PC-9 (cell line): ENCODE results near the gene PRTG. TPM values are rescaled to one million over a fixed set of nuclear protein-coding genes. Genes with fewer than 3 reads are reported as not detected.

Experiments used
- BruUV-seq: library from RNA; stranded (reverse); fragments of 400-500 nt; replicated peaks from 2 replicates; lab custom pipeline; 2021; lab: Mats Ljungman, UMichigan
- CTCF ChIA-PET: fragments of 300-600 bp; sonication (Branson Sonifier 250); formaldehyde crosslinking; loops from one replicate; lab custom pipeline; 2022; ENCODE audit warnings: antibody characterized with exemption; lab: Charles Lee
- POLR2A ChIA-PET: fragments of 300-600 bp; sonication (Branson Sonifier 250); formaldehyde crosslinking; loops from one replicate; lab custom pipeline; 2022; ENCODE audit warnings: antibody characterized with exemption; ENCODE audit not compliant: unreplicated experiment; lab: Charles Lee
- DNase-seq, 2 experiments: peaks; one replicate each; pipeline versions ENCODE4 v3.0.0 to v3.0.0-alpha.2; 2015 to 2022; ENCODE audit warnings: mixed read lengths in 1 of 2
- H2AFZ ChIP-seq: fragments of 200-600 bp; sonication (generic); 2 replicates; pipeline ENCODE4 v1.8.1; 2017; ENCODE audit warnings: antibody characterized with exemption
- H3F3A ChIP-seq: fragments of 200-600 bp; sonication (generic); 2 replicates; pipeline ENCODE4 v1.8.1; 2017; ENCODE audit warnings: antibody characterized with exemption, mild to moderate bottlenecking, low read depth; ENCODE audit not compliant: insufficient read depth
- H3K27ac ChIP-seq: fragments of 200-600 bp; sonication (generic); 2 replicates; pipeline ENCODE4 v1.6.1; 2016; ENCODE audit warnings: mixed run types
- H3K27me3 ChIP-seq: fragments of 200-600 bp; sonication (generic); 2 replicates; pipeline ENCODE4 v1.6.1; 2016; ENCODE audit warnings: low read depth, mixed run types; ENCODE audit not compliant: insufficient read depth
- H3K36me3 ChIP-seq: fragments of 200-600 bp; sonication (generic); 2 replicates; pipeline ENCODE4 v1.6.1; 2016; ENCODE audit warnings: low read depth, mixed run types
- H3K4me1 ChIP-seq: fragments of 200-600 bp; sonication (generic); replicated peaks from 2 replicates; pipeline ENCODE4 v1.6.1; 2016; ENCODE audit warnings: mixed run types; ENCODE audit not compliant: insufficient read depth
- H3K4me2 ChIP-seq: fragments of 200-600 bp; sonication (generic); 2 replicates; pipeline ENCODE4 v1.6.1; 2017; ENCODE audit warnings: mixed run types
- H3K4me3 ChIP-seq: fragments of 200-600 bp; sonication (generic); 2 replicates; pipeline ENCODE4 v1.6.1; 2016; ENCODE audit warnings: mixed run types
- H3K79me2 ChIP-seq: fragments of 200-600 bp; sonication (generic); 2 replicates; pipeline ENCODE4 v1.6.1; 2017; ENCODE audit warnings: low read depth, mixed run types
- H3K9me2 ChIP-seq: fragments of 200-600 bp; sonication (generic); 2 replicates; pipeline ENCODE4 v1.8.1; 2017; ENCODE audit warnings: mild to moderate bottlenecking; ENCODE audit not compliant: insufficient read depth
- H3K9me3 ChIP-seq: fragments of 200-600 bp; sonication (generic); 2 replicates; pipeline ENCODE4 v1.8.1; 2016; ENCODE audit warnings: low read depth; ENCODE audit not compliant: insufficient read depth
- H4K20me1 ChIP-seq: fragments of 200-600 bp; sonication (generic); 2 replicates; pipeline ENCODE4 v1.8.1; 2017; ENCODE audit not compliant: insufficient read depth
- CTCF ChIP-seq: fragments of 200-600 bp; sonication (generic); conservative IDR thresholded peaks from 2 replicates; pipeline ENCODE4 v1.6.1; 2017; ENCODE audit warnings: mixed run types, antibody characterized with exemption, mild to moderate bottlenecking, moderate library complexity
- EZH2 ChIP-seq: fragments of 200-600 bp; sonication (generic); IDR thresholded peaks from 2 replicates; pipeline ENCODE4 v1.8.0; 2017; ENCODE audit warnings: antibody characterized with exemption, low read depth
- intact Hi-C: fragments of 100-400 bp; cut with micrococcal nuclease; formaldehyde crosslinking; loops from one replicate; pipeline ENCODE4 v1.10.0; 2022; ENCODE audit not compliant: unreplicated experiment
- total RNA-seq: library from RNA; stranded (reverse); gene quantifications from 2 replicates; pipeline ENCODE4 v1.2.3, GENCODE V29; 2021

Gene PRTG
- total RNA-seq, 1 experiment from 2014 or later = 11.4 TPM

DNA sequence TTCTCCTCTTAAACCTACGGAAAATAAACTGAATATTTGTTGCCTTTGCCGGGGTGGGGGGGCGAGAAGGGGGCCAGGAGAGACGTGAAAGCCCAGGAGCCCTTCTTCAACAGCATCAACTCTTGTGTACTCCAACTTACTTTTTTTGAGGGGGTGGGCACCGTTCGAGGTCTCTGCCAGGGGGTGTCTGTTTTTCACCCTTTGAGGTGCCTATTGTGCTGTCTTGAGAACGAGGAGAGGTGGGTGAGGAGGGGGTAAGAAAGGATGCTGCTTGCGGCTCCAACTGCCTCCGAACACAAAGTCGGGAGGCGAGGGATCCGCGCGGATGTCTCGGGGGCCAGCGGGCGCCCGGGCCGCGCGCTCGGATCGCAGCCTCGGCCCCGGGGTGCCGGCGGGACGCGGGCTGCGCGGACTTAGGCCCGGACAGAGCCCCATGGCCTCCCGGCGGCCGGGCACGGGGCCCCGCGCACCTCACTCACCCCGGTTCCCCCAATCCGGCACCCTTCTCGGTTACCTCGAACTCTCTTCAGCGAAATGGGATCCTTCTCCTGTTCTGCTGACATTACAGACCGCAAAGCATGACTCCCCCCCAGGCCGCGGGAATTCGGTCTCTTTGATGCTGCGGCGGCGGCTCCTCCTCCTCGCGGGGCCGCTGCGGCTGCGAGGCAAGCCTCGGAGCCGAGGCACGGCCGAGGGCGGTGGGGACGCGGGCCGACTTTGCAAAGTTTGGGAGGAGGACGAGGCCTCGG lies 155.5 kb downstream of the PRTG start:
- H3K27ac ChIP-seq = no peak overlapping the region
- H3K27me3 ChIP-seq = no peaks in the 10 kb centered on the region
- BruUV-seq = TSS peak; percentile 27
- no peaks in the 10 kb centered on the region for H3F3A ChIP-seq
- H3K4me1 ChIP-seq = peaks cover 8% of the 10 kb centered on the region
- TF ChIP-seq CTCF = no peak
- TF ChIP-seq EZH2 = no peak
- no peaks in the 10 kb centered on the region for H4K20me1 ChIP-seq
- ChIA-PET POLR2A (no interaction called here), CTCF (no interaction called here)
- peak overlapping the region; percentile 81 for H2AFZ ChIP-seq
- H3K9me2 ChIP-seq = no peaks in the 10 kb centered on the region
- H3K36me3 ChIP-seq = no peaks in the 10 kb centered on the region
- intact Hi-C loops = loop anchor here (2.0 kb wide), 1 partner anchor 73 kb away; no protein-coding TSS in a partner anchor
- H3K4me3 ChIP-seq = peak overlapping the region; percentile 73
- peak in 1 of 2 experiments; percentile 30 for DNase-seq
- H3K4me2 ChIP-seq = peak overlapping the region; percentile 89
- H3K9me3 ChIP-seq = no peaks in the 10 kb centered on the region
- H3K79me2 ChIP-seq = no peaks in the 10 kb centered on the region

DNA sequence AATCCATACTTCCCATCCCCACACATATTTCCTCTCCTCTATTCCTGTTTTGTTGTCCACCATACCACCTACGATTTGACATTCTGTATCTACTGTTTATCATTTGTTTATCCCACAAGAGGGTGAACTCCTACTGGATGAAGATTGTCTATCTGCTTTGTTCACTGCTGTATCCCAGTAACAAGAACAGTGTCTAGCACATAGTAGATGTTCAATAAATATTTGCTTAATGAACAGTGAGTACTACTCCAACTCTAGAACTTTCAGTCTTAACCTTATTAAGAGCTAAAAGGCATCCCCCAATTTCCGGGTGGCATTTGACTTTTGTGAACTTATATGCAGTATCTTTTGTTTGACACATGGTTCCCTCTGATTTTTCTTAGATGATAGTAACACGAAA lies 156.1 kb downstream of the PRTG start:
- Histone ChIP-seq H3K27me3 (no peaks in the 10 kb centered on the region), H4K20me1 (no peaks in the 10 kb centered on the region), H3K9me3 (no peaks in the 10 kb centered on the region), H3K4me3 (peak overlapping the region; percentile 73; the same call in 1 of the 2 replicates), H3K4me1 (peaks cover 8% of the 10 kb centered on the region), H3K36me3 (no peaks in the 10 kb centered on the region), H3F3A (no peaks in the 10 kb centered on the region), H3K79me2 (no peaks in the 10 kb centered on the region), H3K27ac (no peak overlapping the region), H2AFZ (peak overlapping the region; percentile 81), H3K9me2 (no peaks in the 10 kb centered on the region), H3K4me2 (peak overlapping the region; percentile 89)
- no peak for DNase-seq
- POLR2A ChIA-PET = no interaction called here
- TF ChIP-seq CTCF (no peak), EZH2 (no peak)
- intact Hi-C loops = loop anchor here (2.0 kb wide), 1 partner anchor 72 kb away; no protein-coding TSS in a partner anchor
- CTCF ChIA-PET = no interaction called here
- BruUV-seq = no TSS peak

GRCh38 chr15:55576943-55577342 lies 166.0 kb downstream of the PRTG start:
- DNase-seq = no peak
- H3K4me3 ChIP-seq = no peak overlapping the region

More at GRCh38 chr15:55576943-55577342, 166.0 kb downstream of the PRTG start:
- H3K9me2 ChIP-seq = no peaks in the 10 kb centered on the region
- H3K27ac ChIP-seq = no peak overlapping the region
- intact Hi-C loops = no loop called here
- ChIA-PET CTCF (no interaction called here), POLR2A (no interaction called here)
- BruUV-seq = no TSS peak
- H3K27me3 ChIP-seq = no peaks in the 10 kb centered on the region
- H4K20me1 ChIP-seq = no peaks in the 10 kb centered on the region
- no peaks in the 10 kb centered on the region for H3K79me2 ChIP-seq
- no peak overlapping the region for H2AFZ ChIP-seq
- H3K9me3 ChIP-seq = no peaks in the 10 kb centered on the region
- no peaks in the 10 kb centered on the region for H3K4me1 ChIP-seq
- H3F3A ChIP-seq = no peaks in the 10 kb centered on the region
- H3K4me2 ChIP-seq = no peak overlapping the region
- TF ChIP-seq EZH2 (no peak), CTCF (no peak)
- H3K36me3 ChIP-seq = no peaks in the 10 kb centered on the region
